ENCODE results near the gene TRIM60. TPM values are rescaled to one million over a fixed set of nuclear protein-coding genes. Genes with fewer than 3 reads are reported as not detected.

TRIM60 gene
- total and polyA plus RNA-seq, 2 of the 4 experiments (the other 2 are of a cell fraction), result not detected

- H3K18ac ChIP-seq (ENCODE audit: low read depth, low read length), result no peak overlapping the region
- H2BK15ac ChIP-seq (ENCODE audit: low read depth, low read length), result no peak overlapping the region
- no peak overlapping the region for H4K8ac ChIP-seq (ENCODE audit: low read depth in 2 of 2, low read length in 2 of 2)
- in situ Hi-C loops (cut with MboI; ENCODE audit: low sequenced_read_pairs) (no loop called here), dilution Hi-C loops (cut with HindIII; ENCODE audit: low sequenced_read_pairs, unreplicated experiment) (no loop called here), intact Hi-C loops (cut with micrococcal nuclease) (no loop called here)
- H3K56ac ChIP-seq (ENCODE audit: extremely low read depth, insufficient read depth, low read length), result no peak overlapping the region
- H4K91ac ChIP-seq (ENCODE audit: insufficient read depth, low read depth, low read length), result no peak overlapping the region
- H3K4me3 ChIP-seq (ENCODE audit: insufficient read depth, low read depth, low read length), result no peak overlapping the region
- ChIA-PET POLR2A (ENCODE audit: unreplicated experiment) (no interaction called here), CTCF (no interaction called here)
- no peak for DNase-seq
- H3K4ac ChIP-seq (ENCODE audit: low read depth, low read length), result no peak overlapping the region
- H2BK120ac ChIP-seq (ENCODE audit: low read depth, low read length), result no peak overlapping the region
- H3K9me1 ChIP-seq (ENCODE audit: insufficient read depth, low read length), result no peaks in the 10 kb centered on the region
- H3K27me3 ChIP-seq (ENCODE audit: control insufficient read depth, insufficient read depth, low read length), result no peaks in the 10 kb centered on the region
- H2AK9ac ChIP-seq (replicated peaks; ENCODE audit: low read depth, low read length, poor library complexity), result no peak overlapping the region
- no peaks in the 10 kb centered on the region for H3K36me3 ChIP-seq (ENCODE audit: control insufficient read depth, insufficient read depth, low read length)
- no peak overlapping the region for H3K9ac ChIP-seq (ENCODE audit: low read depth, low read length)
- H2BK5ac ChIP-seq (ENCODE audit: low read depth, low read length, poor library complexity, severe bottlenecking), result no peak overlapping the region
- TF ChIP-seq MXI1 (IDR thresholded peaks at IDR 0.05; ENCODE audit: borderline replicate concordance, low read depth, low read length), result no peak
- TF ChIP-seq MAFK (IDR thresholded peaks at IDR 0.05; ENCODE audit: low read depth, low read length), result no peak
- no peak for TF ChIP-seq CTCF (conservative IDR thresholded peaks at IDR 0.05; ENCODE audit: low read depth, low read length)
- no peak for TF ChIP-seq FOS (IDR thresholded peaks at IDR 0.05; ENCODE audit: low read depth, low read length)
- no peak for TF ChIP-seq POLR2A (IDR thresholded peaks at IDR 0.05; ENCODE audit: low read depth, low read length)
- no peak for TF ChIP-seq MAZ (IDR thresholded peaks at IDR 0.05; ENCODE audit: borderline replicate concordance, low read depth, low read length)
- TF ChIP-seq RFX5 (IDR thresholded peaks at IDR 0.05; ENCODE audit: low read depth, low read length), result no peak
- TF ChIP-seq USF2 (IDR thresholded peaks at IDR 0.05; ENCODE audit: low read depth, low read length), result no peak
- TF ChIP-seq RAD21 (IDR thresholded peaks at IDR 0.05; ENCODE audit: low read length), result no peak
- TF ChIP-seq, protein P1, sequence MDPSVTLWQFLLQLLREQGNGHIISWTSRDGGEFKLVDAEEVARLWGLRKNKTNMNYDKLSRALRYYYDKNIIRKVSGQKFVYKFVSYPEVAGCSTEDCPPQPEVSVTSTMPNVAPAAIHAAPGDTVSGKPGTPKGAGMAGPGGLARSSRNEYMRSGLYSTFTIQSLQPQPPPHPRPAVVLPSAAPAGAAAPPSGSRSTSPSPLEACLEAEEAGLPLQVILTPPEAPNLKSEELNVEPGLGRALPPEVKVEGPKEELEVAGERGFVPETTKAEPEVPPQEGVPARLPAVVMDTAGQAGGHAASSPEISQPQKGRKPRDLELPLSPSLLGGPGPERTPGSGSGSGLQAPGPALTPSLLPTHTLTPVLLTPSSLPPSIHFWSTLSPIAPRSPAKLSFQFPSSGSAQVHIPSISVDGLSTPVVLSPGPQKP (IDR thresholded peaks at IDR 0.05; ENCODE audit: borderline replicate concordance, low read depth, low read length), result no peak
- TF ChIP-seq NFE2L2 (IDR thresholded peaks at IDR 0.05; ENCODE audit: low read depth, low read length), result no peak
- no peak for TF ChIP-seq BHLHE40 (IDR thresholded peaks at IDR 0.05; ENCODE audit: low read depth, low read length)
- no peak for TF ChIP-seq CHD1 (IDR thresholded peaks at IDR 0.05; ENCODE audit: low read depth, low read length)
- no peak for TF ChIP-seq SMC3 (IDR thresholded peaks at IDR 0.05; ENCODE audit: low read depth, low read length)
- TF ChIP-seq RCOR1 (IDR thresholded peaks at IDR 0.05; ENCODE audit: insufficient replicate concordance, low read length), result no peak
- no peak overlapping the region for H2AK5ac ChIP-seq (ENCODE audit: low read depth, low read length)
- ATAC-seq (ENCODE audit: low read depth), result no peak
- no peak overlapping the region for H3K4me2 ChIP-seq (ENCODE audit: low read depth, low read length)
- no peak overlapping the region for H2AFZ ChIP-seq (replicated peaks; ENCODE audit: low read length, poor library complexity)
- no TSS peak for BruUV-seq (replicated peaks)
- no peaks in the 10 kb centered on the region for H4K20me1 ChIP-seq (ENCODE audit: insufficient read depth, low read length)
- no peak overlapping the region for H3K14ac ChIP-seq (replicated peaks; ENCODE audit: low read depth, low read length)
- no peaks in the 10 kb centered on the region for H3K79me1 ChIP-seq (ENCODE audit: low read depth in 1 of 2, low read length in 2 of 2)
- H3K4me1 ChIP-seq (ENCODE audit: control insufficient read depth, insufficient read depth, low read length), result no peaks in the 10 kb centered on the region
- no peak overlapping the region for H2BK20ac ChIP-seq (ENCODE audit: low read depth, low read length)
- no peaks in the 10 kb centered on the region for H3K9me3 ChIP-seq (ENCODE audit: control insufficient read depth, insufficient read depth, low read length)
- no peak overlapping the region for H3K27ac ChIP-seq (ENCODE audit: insufficient read depth, low read length)
- no peak overlapping the region for H3K23ac ChIP-seq (ENCODE audit: low read depth, low read length)
- no peak overlapping the region for H4K5ac ChIP-seq (ENCODE audit: low read depth, low read length)
These were observed 18.1 kb upstream of the TRIM60 start for GRCh38 chr4:165013691-165014090.
